NCI-H82 (cell line): ENCODE data around the gene C15orf39.
"Not testable (repeated sequence)": the region's sequence is repeated elsewhere in the genome, so short reads cannot be mapped to it uniquely, and the experiment has no call there.

Source experiments
- DNase-seq: peaks from one replicate; lab custom pipeline; 2025; lab: John Stamatoyannopoulos, UW

C15orf39 gene

GRCh38 chr15:75201616-75202250, at the start of gene C15orf39:
C15orf39 (plus strand) TSS chr15:75201882; CDS start chr15:75206049, 4,167 bp downstream.
- DNase-seq, result peak; percentile 88

- no peak for DNase-seq
Observed at GRCh38 chr15:75152382-75153079, 49.2 kb upstream of the C15orf39 start.

GRCh38 chr15:75153087-75153486, 48.6 kb upstream of the C15orf39 start:
- peak; percentile 52 for DNase-seq

GRCh38 chr15:75153565-75154276, 48.0 kb upstream of the C15orf39 start:
- DNase-seq, result no peak

GRCh38 chr15:75154461-75155062, 47.1 kb upstream of the C15orf39 start:
- DNase-seq, result no peak

- DNase-seq, result no peak
Observed at GRCh38 chr15:75156326-75157215, 45.1 kb upstream of the C15orf39 start.

GRCh38 chr15:75158402-75158801, 43.3 kb upstream of the C15orf39 start:
- no peak for DNase-seq

- DNase-seq, result no peak
Observed at GRCh38 chr15:75159244-75159643, 42.4 kb upstream of the C15orf39 start.

GRCh38 chr15:75161106-75161916, 40.4 kb upstream of the C15orf39 start:
- DNase-seq, result no peak

GRCh38 chr15:75161917-75162414, 39.7 kb upstream of the C15orf39 start:
- no peak for DNase-seq

GRCh38 chr15:75163150-75163564, 38.5 kb upstream of the C15orf39 start:
- no peak for DNase-seq

GRCh38 chr15:75164625-75165350, 36.9 kb upstream of the C15orf39 start:
- no peak for DNase-seq

- not testable (repeated sequence) for DNase-seq
Observed at GRCh38 chr15:75166489-75167063, 35.1 kb upstream of the C15orf39 start.

- DNase-seq, result peak; percentile 41
Observed at GRCh38 chr15:75167588-75168350, 33.9 kb upstream of the C15orf39 start.

GRCh38 chr15:75168374-75168773, 33.3 kb upstream of the C15orf39 start:
- DNase-seq, result no peak

- no peak for DNase-seq
Observed at GRCh38 chr15:75170203-75170602, 31.5 kb upstream of the C15orf39 start.

- no peak for DNase-seq
Observed at GRCh38 chr15:75170711-75171341, 30.9 kb upstream of the C15orf39 start.

- no peak for DNase-seq
Observed at GRCh38 chr15:75171408-75171807, 30.3 kb upstream of the C15orf39 start.
